Measurements from ENCODE around the gene FUBP1. TPM values are rescaled to one million over a fixed set of nuclear protein-coding genes. Genes with fewer than 3 reads are reported as not detected.

The FUBP1 gene
- total RNA-seq, 1 experiment from 2014 or later: 125 TPM

- ChIA-PET POLR2A (interaction anchor here (0.6 to 7.7 kb wide), 43 partner anchors 8 to 622 kb away, joined by 3 to 129 read pairs (median 5); partner anchors contain the start of gene FUBP1), CTCF (interaction anchor here (0.6 to 3.5 kb wide), 4 partner anchors 25 to 861 kb away, joined by 3 to 29 read pairs (median 4); no protein-coding TSS in a partner anchor), RAD21 (ENCODE audit: low non-redundant PET in 1 of 2, low total read pairs in 2 of 2, uncharacterized antibody in 2 of 2, unreplicated experiment in 2 of 2) (interaction anchor here in 1 of 2 experiments (1.5 kb wide), 1 partner anchor 109 kb away, joined by 5 read pairs; no protein-coding TSS in a partner anchor)
- DNase-seq (ENCODE audit: low read depth, low spot score) (peak; percentile 97), ATAC-seq (peak; percentile 96)
- Histone ChIP-seq H3K9me2 (ENCODE audit: insufficient read depth) (no peaks in the 10 kb centered on the region), H3K4me3 (replicated peaks in 1 of 2; ENCODE audit: low read depth in 1 of 2, low read length in 2 of 2) (peak within 1 kb of the TSS; percentile 47 to 66), H3K4me2 (ENCODE audit: low read length) (peak within 1 kb of the TSS; percentile 83), H3K79me2 (ENCODE audit: insufficient read depth, low read length) (peaks cover 51% of the 10 kb centered on the region), H3K27me3 (ENCODE audit: insufficient read depth, low read length) (no peaks in the 10 kb centered on the region), H3K9ac (ENCODE audit: low read length) (peak within 1 kb of the TSS; percentile 75), H3K36me3 (ENCODE audit: control insufficient read depth in 1 of 2, insufficient read depth in 2 of 2, low read length in 2 of 2) (no peaks in the 10 kb centered on the region), H3K9me3 (ENCODE audit: control insufficient read depth in 1 of 2, insufficient read depth in 1 of 2, low read depth in 1 of 2, low read length in 2 of 2) (no peaks in the 10 kb centered on the region), H3K27ac (ENCODE audit: low read depth, low read length) (peak within 1 kb of the TSS; percentile 71), H3K4me1 (ENCODE audit: control insufficient read depth in 1 of 2, insufficient read depth in 2 of 2, low read length in 2 of 2) (peaks cover 24 to 49% of the 10 kb centered on the region in 2 experiments), H2AFZ (ENCODE audit: low read depth, low read length, poor library complexity, severe bottlenecking) (peak within 1 kb of the TSS; percentile 17), H4K20me1 (ENCODE audit: insufficient read depth) (no peaks in the 10 kb centered on the region; the same call in 1 of the 2 replicates)
- BruUV-seq (replicated peaks): TSS peak; percentile 70
- TF ChIP-seq POLR2A (IDR thresholded peaks at IDR 0.05; ENCODE audit: borderline replicate concordance, extremely low read depth, insufficient read depth, insufficient read length): no peak
- no peak; the same call in 1 of the 2 replicates for TF ChIP-seq SRF (IDR thresholded peaks at IDR 0.05; ENCODE audit: low read depth)
- TF ChIP-seq, protein P1, sequence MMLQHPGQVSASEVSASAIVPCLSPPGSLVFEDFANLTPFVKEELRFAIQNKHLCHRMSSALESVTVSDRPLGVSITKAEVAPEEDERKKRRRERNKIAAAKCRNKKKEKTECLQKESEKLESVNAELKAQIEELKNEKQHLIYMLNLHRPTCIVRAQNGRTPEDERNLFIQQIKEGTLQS (IDR thresholded peaks at IDR 0.05): no peak
- peak; percentile 76 for TF ChIP-seq POLR2AphosphoS5 (IDR thresholded peaks at IDR 0.05; ENCODE audit: low read depth, low read length)
- no peak for TF ChIP-seq ZNF274 (IDR thresholded peaks at IDR 0.05; ENCODE audit: low read depth, low read length)
- TF ChIP-seq CBX3 (IDR thresholded peaks at IDR 0.05; ENCODE audit: low read depth): no peak
- TF ChIP-seq CTCF (IDR thresholded peaks at IDR 0.05 in 2 of 3, conservative IDR thresholded peaks at IDR 0.05 in 1 of 3; ENCODE audit: borderline replicate concordance in 1 of 3, insufficient read depth in 1 of 3, low read depth in 2 of 3, low read length in 2 of 3): no peak
- no peak for TF ChIP-seq JUND (IDR thresholded peaks at IDR 0.05)
- no peak for TF ChIP-seq REST (IDR thresholded peaks at IDR 0.05; ENCODE audit: low read depth)
- TF ChIP-seq SP1 (IDR thresholded peaks at IDR 0.05; ENCODE audit: low read depth): no peak; the same call in 1 of the 2 replicates
- TF ChIP-seq, protein P2, sequence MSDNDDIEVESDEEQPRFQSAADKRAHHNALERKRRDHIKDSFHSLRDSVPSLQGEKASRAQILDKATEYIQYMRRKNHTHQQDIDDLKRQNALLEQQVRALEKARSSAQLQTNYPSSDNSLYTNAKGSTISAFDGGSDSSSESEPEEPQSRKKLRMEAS (IDR thresholded peaks at IDR 0.05): no peak; the same call in 1 of the 2 replicates
- no peak for TF ChIP-seq SIN3A (IDR thresholded peaks at IDR 0.05; ENCODE audit: low read depth)
- no peak for TF ChIP-seq EZH2phosphoT487 (IDR thresholded peaks at IDR 0.05; ENCODE audit: borderline replicate concordance)
- peak; percentile 59 for TF ChIP-seq YY1 (IDR thresholded peaks at IDR 0.05; ENCODE audit: extremely low read depth, insufficient replicate concordance, low read depth, low read length)
- TF ChIP-seq CEBPB (IDR thresholded peaks at IDR 0.05; ENCODE audit: low read depth): no peak
- no peak for TF ChIP-seq TCF7L2 (IDR thresholded peaks at IDR 0.05; ENCODE audit: borderline replicate concordance, extremely low read depth, insufficient read depth, insufficient read length)
- intact Hi-C loops (cut with micrococcal nuclease): loop anchor here (1.0 kb wide), 1 partner anchor 26 kb away; the partner anchor contains the start of gene FUBP1
These were observed 26.0 kb upstream of the FUBP1 start, which contains the start of gene DNAJB4 for GRCh38 chr1:78004719-78005447. TSS of gene DNAJB4 (plus strand) at chr1:78004939. CDS start at chr1:78005111, 172 bp downstream.
